Neutrophil (primary cell): ENCODE results near the gene NBEAL2.

Experiments used
- H3K27ac ChIP-seq: fragments of 200-600 bp; sonication (generic); 2 replicates; pipeline ENCODE4 v1.5.1; 2016; ENCODE audit warnings: mild to moderate bottlenecking, moderate library complexity
- H3K27me3 ChIP-seq: fragments of 200-600 bp; sonication (generic); 2 replicates; pipeline ENCODE4 v1.6.0; 2016; ENCODE audit warnings: mild to moderate bottlenecking
- H3K36me3 ChIP-seq: fragments of 200-600 bp; sonication (generic); 2 replicates; pipeline ENCODE4 v1.5.1; 2017
- H3K4me1 ChIP-seq, 2 experiments: fragments of 200-600 bp in 1 of 2; sonication (generic) in 1 of 2; 1 replicate in 1 of 2; 2 replicates in 1 of 2; pipeline versions ENCODE4 v1.5.1 to v1.6.1; 2013 to 2016; ENCODE audit warnings: low read depth in 1 of 2, low read length in 1 of 2, mild to moderate bottlenecking in 1 of 2, moderate library complexity in 1 of 2; ENCODE audit not compliant: control insufficient read depth in 1 of 2, insufficient read depth in 1 of 2
- H3K4me3 ChIP-seq, 2 experiments: fragments of 200-600 bp in 1 of 2; sonication (generic) in 1 of 2; 1 replicate in 1 of 2; 2 replicates in 1 of 2; pipeline ENCODE4 v1.5.1; 2013 to 2016; ENCODE audit warnings: low read depth in 1 of 2, low read length in 1 of 2, mild to moderate bottlenecking in 1 of 2, moderate library complexity in 1 of 2
- H3K9me3 ChIP-seq: fragments of 200-600 bp; sonication (generic); 2 replicates; pipeline ENCODE4 v1.5.1; 2016
- TF ChIP-seq, protein P1 (sequence below): fragments of 200-600 bp; sonication (generic); IDR thresholded peaks from 2 replicates; pipeline ENCODE4 v1.5.1; 2016; ENCODE audit warnings: antibody characterized with exemption

NBEAL2 gene

DNA sequence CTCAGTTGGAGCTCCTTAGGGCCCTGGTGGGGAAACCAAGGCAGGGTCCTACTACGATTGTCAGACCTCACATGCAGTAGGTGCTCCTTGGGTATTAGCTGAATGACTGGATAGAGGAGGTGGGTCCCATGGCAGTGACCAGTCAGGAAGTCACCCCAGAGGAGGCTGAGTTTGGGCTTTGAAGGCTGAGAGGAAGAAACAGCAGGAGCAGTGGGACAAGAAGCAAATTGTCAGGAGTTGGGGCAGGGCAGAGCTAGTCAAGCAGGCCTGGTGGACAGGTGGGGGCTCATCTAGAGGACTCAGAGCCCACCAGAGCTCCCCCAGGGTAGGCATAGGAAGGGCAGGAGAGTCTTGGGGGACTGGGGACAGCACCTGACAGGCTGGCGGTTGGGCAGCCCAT, 3.1 kb downstream of the NBEAL2 start:
- H3K4me3 ChIP-seq = peak overlapping the region; percentile 25 to 93

DNA sequence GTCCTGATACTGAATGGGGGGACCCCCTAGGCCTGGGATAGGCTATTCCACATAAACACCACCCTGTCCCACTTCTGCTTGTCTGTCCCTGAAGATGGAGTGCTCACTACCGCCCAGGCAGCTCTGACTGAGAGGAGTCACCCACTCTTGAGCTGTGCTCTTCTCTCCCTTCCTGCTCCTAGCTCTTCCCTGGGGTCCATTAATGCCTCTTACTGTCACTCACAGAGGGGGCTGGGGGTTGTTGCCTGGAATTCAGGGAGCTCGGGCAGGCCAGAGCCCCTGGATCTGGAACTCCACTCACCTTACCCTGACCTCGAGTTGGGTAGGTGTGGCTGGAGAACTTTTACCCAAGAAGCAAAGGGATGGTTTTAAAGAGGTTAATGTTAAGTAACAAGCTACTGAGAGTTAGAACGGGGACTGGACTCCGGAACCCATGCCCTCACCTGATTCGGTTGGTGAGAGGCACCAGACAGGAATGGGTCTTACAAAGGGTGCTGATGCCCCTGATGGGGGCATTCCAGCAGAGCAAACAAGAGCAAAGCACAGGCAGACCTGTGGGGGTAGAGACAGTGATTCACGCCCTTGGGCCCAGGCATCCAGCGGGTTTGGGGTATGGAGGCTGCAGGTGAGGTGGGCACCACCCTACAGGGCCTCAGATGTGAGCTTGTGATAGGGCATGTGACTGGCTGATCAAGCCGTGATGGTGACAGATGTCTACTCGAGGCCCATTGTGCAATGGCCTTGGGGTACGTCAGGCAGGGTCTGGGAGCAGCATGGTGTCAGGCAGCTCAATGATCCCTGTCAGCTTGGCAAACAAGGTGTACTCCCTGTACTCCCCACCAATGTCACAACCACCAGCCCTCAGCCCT, 5.4 kb downstream of the NBEAL2 start:
- peaks cover 16% of the 10 kb centered on the region for H3K36me3 ChIP-seq
- no peaks in the 10 kb centered on the region for H3K27me3 ChIP-seq
- H3K9me3 ChIP-seq = no peaks in the 10 kb centered on the region
- peak overlapping the region; percentile 98 for H3K27ac ChIP-seq
- TF ChIP-seq, protein P1, sequence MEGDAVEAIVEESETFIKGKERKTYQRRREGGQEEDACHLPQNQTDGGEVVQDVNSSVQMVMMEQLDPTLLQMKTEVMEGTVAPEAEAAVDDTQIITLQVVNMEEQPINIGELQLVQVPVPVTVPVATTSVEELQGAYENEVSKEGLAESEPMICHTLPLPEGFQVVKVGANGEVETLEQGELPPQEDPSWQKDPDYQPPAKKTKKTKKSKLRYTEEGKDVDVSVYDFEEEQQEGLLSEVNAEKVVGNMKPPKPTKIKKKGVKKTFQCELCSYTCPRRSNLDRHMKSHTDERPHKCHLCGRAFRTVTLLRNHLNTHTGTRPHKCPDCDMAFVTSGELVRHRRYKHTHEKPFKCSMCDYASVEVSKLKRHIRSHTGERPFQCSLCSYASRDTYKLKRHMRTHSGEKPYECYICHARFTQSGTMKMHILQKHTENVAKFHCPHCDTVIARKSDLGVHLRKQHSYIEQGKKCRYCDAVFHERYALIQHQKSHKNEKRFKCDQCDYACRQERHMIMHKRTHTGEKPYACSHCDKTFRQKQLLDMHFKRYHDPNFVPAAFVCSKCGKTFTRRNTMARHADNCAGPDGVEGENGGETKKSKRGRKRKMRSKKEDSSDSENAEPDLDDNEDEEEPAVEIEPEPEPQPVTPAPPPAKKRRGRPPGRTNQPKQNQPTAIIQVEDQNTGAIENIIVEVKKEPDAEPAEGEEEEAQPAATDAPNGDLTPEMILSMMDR = no peak
- no peak overlapping the region for H3K4me3 ChIP-seq
- peaks cover 95% of the 10 kb centered on the region in 2 experiments for H3K4me1 ChIP-seq

More for the DNA sequence above, 3.1 kb downstream of the NBEAL2 start:
- Histone ChIP-seq H3K9me3 (no peaks in the 10 kb centered on the region), H3K4me1 (peaks cover 92 to 94% of the 10 kb centered on the region in 2 experiments), H3K36me3 (peaks cover 6% of the 10 kb centered on the region), H3K27ac (peak overlapping the region; percentile 87), H3K27me3 (no peaks in the 10 kb centered on the region)
- TF ChIP-seq, protein P1 = no peak

DNA sequence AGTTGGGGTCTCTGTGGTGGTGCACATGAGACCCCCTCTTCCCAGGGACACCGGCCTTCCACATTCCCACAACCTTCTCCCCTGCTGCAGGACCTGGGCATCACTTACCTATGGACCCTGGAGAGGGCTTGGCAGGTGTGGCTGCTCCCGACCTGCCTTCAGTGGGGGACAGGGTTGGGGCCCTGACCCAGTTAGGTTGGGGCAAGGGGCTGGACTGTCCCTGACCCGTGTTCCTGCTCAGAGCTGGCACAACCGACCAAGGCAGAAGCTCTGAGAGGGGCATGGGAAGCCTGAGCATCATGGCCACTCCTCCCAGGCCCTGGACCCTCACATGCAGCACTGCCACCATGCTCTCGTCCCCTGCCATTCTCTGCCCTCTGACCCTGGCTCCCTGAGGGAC, 6.1 kb downstream of the NBEAL2 start:
- no peaks in the 10 kb centered on the region for H3K27me3 ChIP-seq
- peak overlapping the region; percentile 98 for H3K27ac ChIP-seq
- peaks cover 96 to 98% of the 10 kb centered on the region in 2 experiments for H3K4me1 ChIP-seq
- no peaks in the 10 kb centered on the region for H3K9me3 ChIP-seq
- peak overlapping the region in 1 of 2 experiments; percentile 86 for H3K4me3 ChIP-seq
- peaks cover 24% of the 10 kb centered on the region for H3K36me3 ChIP-seq
- TF ChIP-seq, protein P1 = no peak

DNA sequence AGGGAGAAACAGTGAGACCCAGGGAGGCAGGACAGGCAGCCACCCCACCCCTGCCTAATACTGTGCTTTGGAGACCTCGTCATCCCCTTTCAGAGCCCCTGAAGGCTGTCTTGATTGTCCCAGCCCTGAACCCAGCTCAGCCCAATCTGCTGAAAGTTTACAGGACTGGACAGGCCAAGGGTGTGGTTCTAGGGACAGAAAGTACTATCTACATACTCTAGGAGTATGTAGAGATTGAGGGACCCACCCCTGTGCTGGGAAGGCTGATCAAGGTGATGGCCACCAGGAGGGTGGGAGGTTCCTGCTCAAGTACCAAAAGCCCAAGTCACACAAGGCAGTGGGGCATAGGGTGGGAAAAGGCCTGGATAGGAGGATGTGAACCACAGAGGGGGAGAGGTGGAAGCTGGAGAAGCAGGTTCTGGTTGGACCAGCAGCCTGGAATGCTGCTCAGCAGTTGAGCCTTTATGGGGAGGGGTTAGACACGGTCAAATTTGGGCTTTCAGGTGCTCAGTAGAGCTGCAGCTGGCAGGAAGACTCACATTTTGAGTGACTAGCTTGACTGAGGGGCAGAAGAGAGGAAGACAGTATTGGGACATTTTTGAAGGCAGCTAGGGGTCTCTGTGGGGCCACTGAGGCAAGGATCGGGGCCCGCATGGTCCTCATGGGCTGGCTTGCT, 6.7 kb downstream of the NBEAL2 start:
- Histone ChIP-seq H3K36me3 (peaks cover 30% of the 10 kb centered on the region), H3K4me1 (peaks cover 96 to 98% of the 10 kb centered on the region in 2 experiments), H3K9me3 (no peaks in the 10 kb centered on the region), H3K4me3 (peak overlapping the region; percentile 86 to 95), H3K27me3 (no peaks in the 10 kb centered on the region), H3K27ac (peak overlapping the region; percentile 98)
- TF ChIP-seq, protein P1 = no peak

DNA sequence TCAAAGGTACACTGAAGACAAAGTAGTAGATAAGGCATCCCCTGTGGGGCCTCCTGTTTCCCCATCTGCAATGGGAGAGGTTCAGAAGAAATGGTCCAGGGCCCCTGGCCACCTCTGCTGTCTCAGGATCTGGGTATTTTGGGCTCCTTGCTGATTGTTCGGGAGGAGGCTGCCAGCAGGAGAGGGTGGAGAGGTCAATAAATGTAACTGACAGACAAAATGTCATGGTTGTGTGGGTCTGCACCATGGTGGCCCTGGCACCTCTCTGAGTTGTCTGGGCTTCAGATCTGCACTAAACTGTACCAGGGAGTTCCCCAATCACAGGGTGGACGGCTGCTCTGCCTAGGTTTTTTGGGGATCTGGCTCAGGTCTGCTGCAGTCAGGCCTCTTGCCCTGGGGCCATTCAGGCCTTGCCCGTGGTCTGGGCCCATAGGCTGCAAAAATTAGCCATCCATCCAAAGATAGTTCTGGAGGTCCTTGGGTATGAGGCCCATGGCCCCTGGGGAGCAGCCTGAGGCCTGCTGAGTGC, 7.4 kb downstream of the NBEAL2 start:
- H3K27ac ChIP-seq = peak overlapping the region; percentile 98

More for the DNA sequence above, 7.4 kb downstream of the NBEAL2 start:
- Histone ChIP-seq H3K4me3 (peak overlapping the region; percentile 86 to 95), H3K36me3 (peaks cover 36% of the 10 kb centered on the region), H3K4me1 (peaks cover 96 to 98% of the 10 kb centered on the region in 2 experiments), H3K9me3 (no peaks in the 10 kb centered on the region), H3K27me3 (no peaks in the 10 kb centered on the region)
- TF ChIP-seq, protein P1 = no peak
